C4-2B (cell line): ENCODE measurements around the gene MLLT10.

Source experiments
- CTCF ChIP-seq: fragments of 450-650 bp; conservative IDR thresholded peaks from 2 replicates; pipeline ENCODE4 v1.5.1; 2017; ENCODE audit warnings: mild to moderate bottlenecking
- ZFX ChIP-seq: fragments of 450-650 bp; IDR thresholded peaks from 2 replicates; pipeline ENCODE4 v1.6.1; 2017

- TF ChIP-seq CTCF, result no peak
- TF ChIP-seq ZFX, result no peak
Observed at GRCh38 chr10:21518149-21518640, 15.8 kb upstream of the MLLT10 start.
